Spleen (tissue), 11 donors: ENCODE results near the gene NRSN2. TPM values are rescaled to one million over a fixed set of nuclear protein-coding genes. Genes with fewer than 3 reads are reported as not detected.
"Not testable (repeated sequence)": the region's sequence is repeated elsewhere in the genome, so short reads cannot be mapped to it uniquely, and the experiment has no call there.

Experiments used
- DNase-seq: peaks from one replicate; pipeline ENCODE4 v3.0.0-alpha.2; 2020
- H3K27ac ChIP-seq, 8 donors: fragments of 200-600 bp; sonication (generic) in 7 of 8; 1 replicate in 4 of 8; 2 replicates in 4 of 8; pipeline versions ENCODE4 v1.5.0 to v1.8.0; 2016 to 2021; ENCODE audit warnings: inconsistent platforms in 4 of 8, mild to moderate bottlenecking in 4 of 8, moderate library complexity in 1 of 8
- H3K27me3 ChIP-seq, 7 donors: fragments of 200-600 bp; sonication (generic) in 6 of 7; replicated peaks in 1 of 7; 1 replicate in 4 of 7; 2 replicates in 3 of 7; pipeline versions ENCODE4 v1.5.0 to v1.8.0; 2016 to 2021; ENCODE audit warnings: inconsistent platforms in 3 of 7, mild to moderate bottlenecking in 1 of 7
- H3K36me3 ChIP-seq, 6 donors: fragments of 200-600 bp; sonication (generic) in 5 of 6; 1 replicate in 4 of 6; 2 replicates in 2 of 6; pipeline versions ENCODE4 v1.5.0 to v1.8.0; 2016 to 2021; ENCODE audit warnings: inconsistent platforms in 2 of 6
- H3K4me1 ChIP-seq, 6 donors: fragments of 200-600 bp; sonication (generic) in 5 of 6; 1 replicate in 3 of 6; 2 replicates in 3 of 6; pipeline versions ENCODE4 v1.5.0 to v1.8.0; 2016 to 2021; ENCODE audit warnings: inconsistent platforms in 3 of 6
- H3K4me3 ChIP-seq, 8 donors: fragments of 200-600 bp; sonication (generic) in 7 of 8; 1 replicate in 4 of 8; 2 replicates in 4 of 8; pipeline versions ENCODE4 v1.5.0 to v1.8.0; 2016 to 2021; ENCODE audit warnings: inconsistent platforms in 4 of 8, mild to moderate bottlenecking in 4 of 8, moderate library complexity in 2 of 8
- H3K9me3 ChIP-seq, 8 donors: fragments of 200-600 bp; sonication (generic) in 7 of 8; 1 replicate in 4 of 8; 2 replicates in 4 of 8; pipeline versions ENCODE4 v1.5.0 to v1.8.0; 2016 to 2021; ENCODE audit warnings: inconsistent platforms in 4 of 8
- CTCF ChIP-seq, 11 experiments: fragments of 200-600 bp in 7 of 11; fragments of 450-650 bp in 4 of 11; sonication (generic) in 4 of 11; IDR thresholded peaks in 8 of 11; conservative IDR thresholded peaks in 3 of 11; 1 replicate in 7 of 11; 2 replicates in 4 of 11; pipeline versions ENCODE4 v1.4.0 to v1.8.0; 2016 to 2021; ENCODE audit warnings: antibody characterized with exemption in 11 of 11, inconsistent platforms in 4 of 11, mild to moderate bottlenecking in 1 of 11
- POLR2A ChIP-seq, 3 donors: fragments of 450-650 bp; IDR thresholded peaks; one replicate each; pipeline ENCODE4 v1.5.1; 2017; ENCODE audit warnings: antibody characterized with exemption in 3 of 3, mild to moderate bottlenecking in 1 of 3
- POLR2AphosphoS5 ChIP-seq, 3 donors: sonication (generic); formaldehyde crosslinking; IDR thresholded peaks; one replicate each; pipeline ENCODE4 v1.5.1; 2017; ENCODE audit warnings: antibody characterized with exemption in 3 of 3
- WGBS, 5 donors: extraction: QIAGEN DNeasy Blood & Tissue Kit in 3 of 5; methylation state at CpG; one replicate each; pipeline versions ENCODE4 v1.1.5 to v1.1.7; 2013 to 2018; 5-methylcytosine and 5-hydroxymethylcytosine counted together
- intact Hi-C: fragments of 100-400 bp; cut with DNase I; formaldehyde crosslinking; loops from one replicate; pipeline ENCODE4 v1.15.0; 2023; ENCODE audit warnings: low total_unique reads
- polyA plus RNA-seq, 3 donors: library from polyadenylated mRNA; stranded (reverse); fragments of 200-250 nt; gene quantifications; one replicate each; pipeline ENCODE4 v1.2.1, GENCODE V29; 2013
- total RNA-seq, 7 donors: library from RNA; depleted of rRNA in 3 of 7; stranded (reverse); fragments of >200 nt in 3 of 7; fragmentation: NEBNext Ultra II Directional in 4 of 7; extraction: Animal tissue kit (Norgen Biotek cat#: 25700) in 4 of 7; gene quantifications; one replicate each; pipeline versions ENCODE4 v1.1.0 to v1.2.1, GENCODE V29; 2016 to 2021
- donor health status: healthy with polysubstance abuse.
- donor health status: DM: no; HTN: no; CAD: no; lungs with moderate emphysema.
- donor health status: DM: no; HTN: no; CAD: no.
- donor health status: Bipolar disorder and iron deficiency.
- donor health status: healthy.
- donor health status: DM: no; HTN: no; CAD: no.
- donor health status: DM: yes; HTN: yes; CAD: no.

NRSN2 gene
- total and polyA plus RNA-seq, 10 donors: 10.5 to 26.3 (median 16.8) TPM

- DNase-seq: peak; percentile 82
- peaks cover 0 to 41% (median 28%) of the 10 kb centered on the region in 6 donors for H3K4me1 ChIP-seq
- H3K36me3 ChIP-seq: no peaks in the 10 kb centered on the region
- peak overlapping the region in 6 of 8 donors; percentile 11 to 81 (median 70) for H3K27ac ChIP-seq
- no peak overlapping the region for H3K4me3 ChIP-seq
- 42 to 70% (median 63%) methylated on average over 7 to 9 of the region's 9 CpGs for WGBS, 5 donors
- no peaks in the 10 kb centered on the region for H3K27me3 ChIP-seq
- intact Hi-C loops: no loop called here
- H3K9me3 ChIP-seq: no peaks in the 10 kb centered on the region
- TF ChIP-seq CTCF (IDR thresholded peaks at IDR 0.05 in 8 of 11, conservative IDR thresholded peaks at IDR 0.05 in 3 of 11): no peak
- TF ChIP-seq POLR2AphosphoS5 (IDR thresholded peaks at IDR 0.05): peak in 1 of 3 donors; percentile 36
These were observed 26.4 kb downstream of the NRSN2 start for GRCh38 chr20:373171-373890.

- no peak for DNase-seq
- no peak overlapping the region for H3K4me3 ChIP-seq
- peaks cover 0 to 42% (median 28%) of the 10 kb centered on the region in 6 donors for H3K4me1 ChIP-seq
- no peak overlapping the region for H3K27ac ChIP-seq
- 85 to 96% (median 91%) methylated on average over 10 of the region's 10 CpGs for WGBS, 5 donors
- no peak for TF ChIP-seq CTCF (IDR thresholded peaks at IDR 0.05 in 8 of 11, conservative IDR thresholded peaks at IDR 0.05 in 3 of 11)
- TF ChIP-seq POLR2AphosphoS5 (IDR thresholded peaks at IDR 0.05): no peak
- no peak for TF ChIP-seq POLR2A (IDR thresholded peaks at IDR 0.05)
- H3K9me3 ChIP-seq: no peaks in the 10 kb centered on the region
- intact Hi-C loops: no loop called here
- H3K36me3 ChIP-seq: no peaks in the 10 kb centered on the region
- no peaks in the 10 kb centered on the region for H3K27me3 ChIP-seq
These were observed 28.5 kb downstream of the NRSN2 start for GRCh38 chr20:375265-375889.

GRCh38 chr20:376089-376488 is 29.2 kb downstream of the NRSN2 start:
- no peak for DNase-seq
- Histone ChIP-seq H3K27ac (no peak overlapping the region), H3K36me3 (no peaks in the 10 kb centered on the region), H3K9me3 (no peaks in the 10 kb centered on the region), H3K4me1 (peaks cover 0 to 42% (median 23%) of the 10 kb centered on the region in 6 donors), H3K4me3 (no peak overlapping the region), H3K27me3 (no peaks in the 10 kb centered on the region)
- TF ChIP-seq POLR2AphosphoS5 (IDR thresholded peaks at IDR 0.05): no peak
- no peak for TF ChIP-seq POLR2A (IDR thresholded peaks at IDR 0.05)
- intact Hi-C loops: no loop called here
- 24 to 49% (median 39%) methylated on average over 2 of the region's 2 CpGs for WGBS, 5 donors

- peaks cover 0 to 42% (median 19%) of the 10 kb centered on the region in 6 donors for H3K4me1 ChIP-seq
- 57 to 85% (median 71%) methylated on average over 2 of the region's 2 CpGs for WGBS, 5 donors
These were observed 29.8 kb downstream of the NRSN2 start for GRCh38 chr20:376750-377149.

GRCh38 chr20:377578-377977 is 30.7 kb downstream of the NRSN2 start:
- intact Hi-C loops, H3K9me3 ChIP-seq, H3K27me3 ChIP-seq, H3K27ac ChIP-seq, H3K36me3 ChIP-seq, DNase-seq, H3K4me3 ChIP-seq: not testable (repeated sequence)
- peaks cover 3 to 42% (median 17%) of the 10 kb centered on the region in 6 donors for H3K4me1 ChIP-seq
- WGBS, 5 donors: 84 to 94% (median 89%) methylated on average over 12 of the region's 12 CpGs

More at GRCh38 chr20:376750-377149, 29.8 kb downstream of the NRSN2 start:
- Histone ChIP-seq H3K9me3 (no peaks in the 10 kb centered on the region), H3K36me3 (no peaks in the 10 kb centered on the region), H3K27me3 (no peaks in the 10 kb centered on the region), H3K27ac (no peak overlapping the region), H3K4me3 (no peak overlapping the region)
- intact Hi-C loops: no loop called here
- DNase-seq: no peak
- no peak for TF ChIP-seq POLR2A (IDR thresholded peaks at IDR 0.05)
